ENCODE results near the gene HIP1R.

HIP1R gene

GRCh38 chr12:122853582-122854245, 18.5 kb downstream of the HIP1R start:
- ATAC-seq = no peak
- no peak for TF ChIP-seq TCF4 (CRISPR knock-in tag; IDR thresholded peaks at IDR 0.05; ENCODE audit: borderline replicate concordance)
- TF ChIP-seq ISL1 (CRISPR knock-in tag; IDR thresholded peaks at IDR 0.05) = no peak
- no peak for TF ChIP-seq ARNTL (CRISPR knock-in tag; IDR thresholded peaks at IDR 0.05; ENCODE audit: borderline replicate concordance, low read depth)
- no peak for TF ChIP-seq RARB (CRISPR knock-in tag; IDR thresholded peaks at IDR 0.05)
- no peak for TF ChIP-seq PPARA (CRISPR knock-in tag; IDR thresholded peaks at IDR 0.05; ENCODE audit: borderline replicate concordance)
- no peak for TF ChIP-seq CREB5 (CRISPR knock-in tag; IDR thresholded peaks at IDR 0.05; ENCODE audit: low read depth)

- TF ChIP-seq CSRNP3 (CRISPR knock-in tag; IDR thresholded peaks at IDR 0.05) (no peak), GLIS3 (CRISPR knock-in tag; IDR thresholded peaks at IDR 0.05) (no peak), TOX (CRISPR knock-in tag; IDR thresholded peaks at IDR 0.05; ENCODE audit: borderline replicate concordance) (no peak), OSR1 (CRISPR knock-in tag; IDR thresholded peaks at IDR 0.05) (no peak), ISL1 (CRISPR knock-in tag; IDR thresholded peaks at IDR 0.05) (no peak), ARNTL (CRISPR knock-in tag; IDR thresholded peaks at IDR 0.05; ENCODE audit: borderline replicate concordance, low read depth) (no peak), ZNF565 (CRISPR knock-in tag; conservative IDR thresholded peaks at IDR 0.05; ENCODE audit: low read depth) (no peak), PATZ1 (CRISPR knock-in tag; IDR thresholded peaks at IDR 0.05; ENCODE audit: borderline replicate concordance) (no peak), ZNF8 (CRISPR knock-in tag; IDR thresholded peaks at IDR 0.05) (no peak), POU6F1 (CRISPR knock-in tag; IDR thresholded peaks at IDR 0.05; ENCODE audit: borderline replicate concordance, low read depth) (no peak), ESRRG (CRISPR knock-in tag; IDR thresholded peaks at IDR 0.05) (no peak), CSDC2 (CRISPR knock-in tag; IDR thresholded peaks at IDR 0.05) (no peak), ZFP30 (CRISPR knock-in tag; IDR thresholded peaks at IDR 0.05) (no peak), ZNF70 (CRISPR knock-in tag; IDR thresholded peaks at IDR 0.05) (no peak), CREB5 (CRISPR knock-in tag; IDR thresholded peaks at IDR 0.05; ENCODE audit: low read depth) (no peak), TCF4 (CRISPR knock-in tag; IDR thresholded peaks at IDR 0.05; ENCODE audit: borderline replicate concordance) (no peak), ZC3H10 (CRISPR knock-in tag; IDR thresholded peaks at IDR 0.05) (no peak), BACH2 (CRISPR knock-in tag; IDR thresholded peaks at IDR 0.05; ENCODE audit: borderline replicate concordance) (no peak)
- ATAC-seq = no peak
Observed at GRCh38 chr12:122854554-122854953, 19.3 kb downstream of the HIP1R start.

- ATAC-seq = no peak
- TF ChIP-seq PPARA (CRISPR knock-in tag; IDR thresholded peaks at IDR 0.05; ENCODE audit: borderline replicate concordance) = no peak
- no peak for TF ChIP-seq SNAI2 (CRISPR knock-in tag; IDR thresholded peaks at IDR 0.05)
- no peak for TF ChIP-seq ZFP30 (CRISPR knock-in tag; IDR thresholded peaks at IDR 0.05)
- no peak for TF ChIP-seq GLIS3 (CRISPR knock-in tag; IDR thresholded peaks at IDR 0.05)
- TF ChIP-seq TOX (CRISPR knock-in tag; IDR thresholded peaks at IDR 0.05; ENCODE audit: borderline replicate concordance) = no peak
- no peak for TF ChIP-seq ISL1 (CRISPR knock-in tag; IDR thresholded peaks at IDR 0.05)
- TF ChIP-seq OSR1 (CRISPR knock-in tag; IDR thresholded peaks at IDR 0.05) = no peak
- TF ChIP-seq POU6F1 (CRISPR knock-in tag; IDR thresholded peaks at IDR 0.05; ENCODE audit: borderline replicate concordance, low read depth) = no peak
- no peak for TF ChIP-seq TSHZ2 (CRISPR knock-in tag; IDR thresholded peaks at IDR 0.05)
- no peak for TF ChIP-seq ZNF70 (CRISPR knock-in tag; IDR thresholded peaks at IDR 0.05)
- TF ChIP-seq ESRRG (CRISPR knock-in tag; IDR thresholded peaks at IDR 0.05) = no peak
- no peak for TF ChIP-seq TCF4 (CRISPR knock-in tag; IDR thresholded peaks at IDR 0.05; ENCODE audit: borderline replicate concordance)
Observed at GRCh38 chr12:122855071-122855829, 20.0 kb downstream of the HIP1R start.
